HG02840 (cell line): Measurements from ENCODE around the gene HOMER2.
A peak's percentile ranks its signal among the peaks of the same experiment; 100 is the strongest.

ENCODE experiments used
- ATAC-seq: cut with Tn5 transposase; IDR thresholded peaks from one replicate; pipeline ENCODE4 v1.9.1; 2021; ENCODE audit warnings: mild to moderate bottlenecking, moderate library complexity, moderate number of reproducible peaks; ENCODE audit not compliant: unreplicated experiment, low FRiP score

HOMER2 gene

GRCh38 chr15:82808634-82809041 lies 143.9 kb downstream of the HOMER2 start:
- no peak for ATAC-seq

- ATAC-seq = no peak
Measured at GRCh38 chr15:82807920-82808633, 144.4 kb downstream of the HOMER2 start.

DNA sequence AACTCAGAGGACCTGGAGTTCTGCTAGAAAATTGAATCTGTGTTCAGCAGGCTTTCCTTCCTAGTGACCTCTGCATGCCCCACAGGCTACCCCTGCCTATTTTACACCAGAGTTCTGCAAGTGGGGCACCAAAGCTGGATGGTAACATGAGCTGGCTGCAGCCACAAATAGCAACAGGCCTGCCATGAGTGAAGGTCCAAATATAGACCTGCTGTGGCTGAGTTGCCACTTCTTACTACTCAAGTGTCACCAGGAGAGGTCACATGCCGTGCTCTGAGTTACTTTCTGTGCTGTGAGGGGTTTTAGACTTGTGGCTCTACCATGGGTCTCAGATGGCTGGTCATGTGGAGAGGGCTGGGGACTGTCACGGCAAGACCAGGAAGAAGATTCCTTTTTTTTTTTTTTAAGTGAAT lies 146.5 kb downstream of the HOMER2 start, which contains the start of gene FSD2:
Gene FSD2, minus strand, starts transcription at position 76 of the 413 bp plus-strand sequence. CDS start 18,679 bp downstream, outside the sequence.
- ATAC-seq = peak; percentile 37

- no peak for ATAC-seq
Measured at GRCh38 chr15:82804575-82804949, 148.0 kb downstream of the HOMER2 start.

DNA sequence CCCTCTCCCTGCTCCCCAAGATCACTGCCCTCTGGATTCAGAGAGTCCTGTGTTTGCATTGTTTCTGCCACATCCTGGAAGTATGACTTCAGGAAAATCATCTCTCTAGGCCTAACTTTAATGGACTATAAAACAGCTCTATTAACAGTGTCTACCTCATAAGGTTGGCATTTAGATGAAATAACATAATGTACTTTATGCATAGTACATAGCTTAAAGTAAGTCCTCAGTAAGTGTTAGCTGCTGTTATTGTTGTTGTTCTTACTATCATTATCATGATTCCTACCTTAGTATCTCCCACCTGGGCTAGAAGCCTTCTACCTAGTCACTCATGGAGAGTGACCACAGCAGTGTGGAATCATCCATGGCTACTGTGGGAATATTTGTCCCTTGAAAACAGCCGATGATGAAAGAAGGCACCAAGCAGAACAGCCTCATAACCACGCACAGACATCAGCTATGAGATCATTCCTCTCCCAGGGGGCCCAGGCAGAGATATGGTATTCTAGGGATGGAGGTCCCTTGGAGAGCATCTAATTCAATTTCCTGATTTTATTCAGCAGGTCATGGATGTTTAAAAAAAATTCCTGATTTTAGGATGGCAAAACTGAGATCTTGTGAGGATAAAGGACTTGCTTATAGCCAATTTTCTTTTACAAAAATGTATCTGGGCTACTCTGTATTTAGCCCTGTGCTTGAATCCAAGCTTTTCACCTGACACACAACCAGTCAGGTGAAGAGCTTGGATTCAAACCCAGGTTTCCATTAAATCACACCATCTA lies 148.5 kb downstream of the HOMER2 start:
- no peak for ATAC-seq

- ATAC-seq = no peak
Measured at GRCh38 chr15:82802497-82802896, 150.0 kb downstream of the HOMER2 start.

DNA sequence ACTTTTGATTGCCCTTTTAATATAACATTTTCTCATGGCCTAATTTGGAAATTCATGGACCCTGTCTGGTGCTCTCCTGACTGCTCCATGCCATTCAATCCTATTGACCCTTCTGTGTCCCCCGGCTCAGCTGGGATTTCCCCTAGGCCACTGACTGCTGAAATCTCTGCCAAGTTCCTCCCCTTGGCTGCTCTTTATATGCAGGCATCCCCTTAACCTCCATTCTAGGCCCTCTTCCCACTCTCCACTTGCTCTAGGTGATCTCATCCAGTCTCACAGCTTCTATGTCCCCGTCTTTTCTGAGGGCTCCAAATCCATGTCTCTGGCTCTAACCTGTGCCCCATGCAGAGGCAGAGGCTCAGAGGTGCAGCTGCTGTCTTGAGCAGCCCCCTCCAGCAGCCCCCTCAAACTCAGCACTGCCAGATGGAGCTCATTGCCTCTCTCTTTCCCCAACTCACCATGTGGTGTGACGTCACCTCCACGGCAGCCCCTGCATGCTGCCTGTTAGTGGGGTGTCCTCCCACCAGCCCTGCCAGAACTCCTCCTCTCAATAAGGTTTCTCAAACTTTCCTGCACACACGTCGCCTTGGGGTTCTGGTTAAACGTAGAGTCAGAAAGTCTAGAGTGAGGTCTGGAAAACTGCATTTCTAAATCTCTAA lies 153.2 kb downstream of the HOMER2 start:
- no peak for ATAC-seq
